Right lobe of liver (tissue), 6 donors: Measurements from ENCODE around the gene CERS2. TPM values are rescaled to one million over a fixed set of nuclear protein-coding genes. Genes with fewer than 3 reads are reported as not detected.
A peak's percentile ranks its signal among the peaks of the same experiment; 100 is the strongest.
"Not testable (repeated sequence)": the region's sequence is repeated elsewhere in the genome, so short reads cannot be mapped to it uniquely, and the experiment has no call there.

Source experiments
- ATAC-seq, 4 donors: fragments of 200-7000 bp; cut with Tn5 transposase; one replicate each; pipeline ENCODE4 v1.9.1; 2020; ENCODE audit warnings: mild to moderate bottlenecking in 4 of 4, moderate library complexity in 4 of 4
- DNase-seq, 3 donors: peaks; one replicate each; pipeline ENCODE4 v3.0.0-alpha.2; 2020
- H3K27ac ChIP-seq, 3 donors: fragments of 200-600 bp; one replicate each; pipeline ENCODE4 v1.8.0; 2022
- H3K27me3 ChIP-seq, 2 donors: fragments of 200-600 bp; one replicate each; pipeline ENCODE4 v1.8.0; 2022
- H3K36me3 ChIP-seq, 4 donors: fragments of 200-600 bp; sonication (generic) in 1 of 4; one replicate each; pipeline versions ENCODE4 v1.5.1 to v1.8.0; 2017 to 2022; ENCODE audit warnings: control low read depth in 1 of 4
- H3K4me1 ChIP-seq, 4 donors: fragments of 200-600 bp; sonication (generic) in 1 of 4; one replicate each; pipeline versions ENCODE4 v1.5.1 to v1.8.0; 2017 to 2022; ENCODE audit warnings: control low read depth in 1 of 4
- H3K4me3 ChIP-seq, 3 donors: fragments of 200-600 bp; one replicate each; pipeline ENCODE4 v1.8.0; 2022
- H3K9me3 ChIP-seq, 4 donors: fragments of 200-600 bp; sonication (generic) in 1 of 4; one replicate each; pipeline versions ENCODE4 v1.5.1 to v1.8.0; 2017 to 2022; ENCODE audit warnings: control low read depth in 1 of 4
- CTCF ChIP-seq, 4 donors: fragments of 200-600 bp in 3 of 4; fragments of 450-650 bp in 1 of 4; IDR thresholded peaks; one replicate each; pipeline versions ENCODE4 v1.5.1 to v1.8.0; 2016 to 2022; ENCODE audit warnings: antibody characterized with exemption in 4 of 4, mild to moderate bottlenecking in 2 of 4
- POLR2A ChIP-seq: fragments of 450-650 bp; IDR thresholded peaks from one replicate; pipeline ENCODE4 v1.6.1; 2017; ENCODE audit warnings: antibody characterized with exemption, mild to moderate bottlenecking
- WGBS: methylation state at CpG from one replicate; pipeline ENCODE4 v1.1.6; 2018; ENCODE audit warnings: low coverage, low lambda C conversion rate; ENCODE audit not compliant: insufficient coverage; ENCODE audit errors: missing lambda C conversion rate; 5-methylcytosine and 5-hydroxymethylcytosine counted together
- intact Hi-C, 2 donors: fragments of 100-400 bp; cut with DNase I; formaldehyde crosslinking; loops; one replicate each; pipeline versions ENCODE4 v1.11.2 to v1.14.1; 2022
- total RNA-seq, 6 experiments: library from RNA; depleted of rRNA in 2 of 6; stranded (reverse); fragments of >200 nt in 2 of 6; fragmentation: NEBNext Ultra II Directional in 3 of 6; extraction: Animal tissue kit (Norgen Biotek cat#: 25700) in 3 of 6; gene quantifications; one replicate each; pipeline versions ENCODE4 v1.1.0 to v1.2.4, GENCODE V29; 2016 to 2023
- donor health status: DM: no; HTN: yes; CAD: no.
- donor health status: DM: no; HTN: no; CAD: no.
- donor health status: DM: no; HTN: no; CAD: no.
- donor health status: DM: no; HTN: yes; CAD: no.
- donor health status: DM: no; HTN: yes; CAD: no.

The CERS2 gene
- total RNA-seq, 6 experiments from 2014 or later: 298 to 572 (median 459) TPM

GRCh38 chr1:150957666-150958065, 17.0 kb downstream of the CERS2 start:
- intact Hi-C loops: no loop called here
- ATAC-seq (no peak), DNase-seq (peak in 1 of 3 donors; percentile 26)
- Histone ChIP-seq H3K27me3 (no peaks in the 10 kb centered on the region), H3K36me3 (peaks cover 0 to 56% (median 22%) of the 10 kb centered on the region in 4 donors), H3K4me3 (no peak overlapping the region), H3K9me3 (no peaks in the 10 kb centered on the region), H3K4me1 (peaks cover 0 to 8% (median 0%) of the 10 kb centered on the region in 4 donors), H3K27ac (no peak overlapping the region)
- TF ChIP-seq CTCF (IDR thresholded peaks at IDR 0.05) (no peak), POLR2A (no peak)
- 92% methylated on average over 11 of the region's 11 CpGs for WGBS

GRCh38 chr1:150955280-150955679, 19.4 kb downstream of the CERS2 start:
- intact Hi-C loops: no loop called here
- no peak for DNase-seq

GRCh38 chr1:150954708-150955107, 19.9 kb downstream of the CERS2 start:
- no peaks in the 10 kb centered on the region for H3K27me3 ChIP-seq
- DNase-seq (no peak), ATAC-seq (no peak)
- no peak overlapping the region for H3K27ac ChIP-seq
- H3K36me3 ChIP-seq: peaks cover 0 to 57% (median 21%) of the 10 kb centered on the region in 4 donors
- H3K9me3 ChIP-seq: no peaks in the 10 kb centered on the region
- no peaks in the 10 kb centered on the region for H3K4me1 ChIP-seq
- intact Hi-C loops: no loop called here
- TF ChIP-seq CTCF (IDR thresholded peaks at IDR 0.05): no peak
- TF ChIP-seq POLR2A: no peak
- H3K4me3 ChIP-seq: no peak overlapping the region
- WGBS: 89% methylated on average over 3 of the region's 3 CpGs

More at GRCh38 chr1:150955280-150955679, 19.4 kb downstream of the CERS2 start:
- ATAC-seq: no peak
- H3K27ac ChIP-seq: no peak overlapping the region
- peaks cover 0 to 57% (median 22%) of the 10 kb centered on the region in 4 donors for H3K36me3 ChIP-seq
- TF ChIP-seq CTCF (IDR thresholded peaks at IDR 0.05) (no peak), POLR2A (no peak)
- no peaks in the 10 kb centered on the region for H3K27me3 ChIP-seq
- H3K4me3 ChIP-seq: no peak overlapping the region
- no peaks in the 10 kb centered on the region for H3K9me3 ChIP-seq
- H3K4me1 ChIP-seq: no peaks in the 10 kb centered on the region

- Histone ChIP-seq H3K9me3 (no peaks in the 10 kb centered on the region), H3K36me3 (peaks cover 0 to 99% (median 51%) of the 10 kb centered on the region in 4 donors), H3K4me3 (no peak overlapping the region), H3K27ac (no peak overlapping the region), H3K27me3 (no peaks in the 10 kb centered on the region), H3K4me1 (no peaks in the 10 kb centered on the region)
- WGBS: 74% methylated on average over 5 of the region's 5 CpGs
- TF ChIP-seq POLR2A (no peak), CTCF (IDR thresholded peaks at IDR 0.05) (no peak)
- intact Hi-C loops: no loop called here
- DNase-seq: no peak
- ATAC-seq: no peak
These were observed 29.8 kb downstream of the CERS2 start for GRCh38 chr1:150944856-150945255.

- no peak overlapping the region for H3K27ac ChIP-seq
- H3K36me3 ChIP-seq: peaks cover 0 to 62% (median 17%) of the 10 kb centered on the region in 4 donors
- 100% methylated on average over 1 of the region's 1 CpG for WGBS
- no peaks in the 10 kb centered on the region for H3K9me3 ChIP-seq
- TF ChIP-seq POLR2A (no peak), CTCF (IDR thresholded peaks at IDR 0.05) (no peak)
- no peak overlapping the region for H3K4me3 ChIP-seq
- DNase-seq: no peak
- intact Hi-C loops: loop anchor here in 1 of 2 donors (10.0 kb wide), 1 partner anchor 53 kb away; the partner anchor contains the start of gene ANXA9
- no peaks in the 10 kb centered on the region for H3K27me3 ChIP-seq
- peaks cover 0 to 7% (median 0%) of the 10 kb centered on the region in 4 donors for H3K4me1 ChIP-seq
- ATAC-seq: no peak
These were observed 42.9 kb downstream of the CERS2 start for GRCh38 chr1:150931773-150932172.

- H3K4me3 ChIP-seq, H3K4me1 ChIP-seq, H3K9me3 ChIP-seq, H3K27me3 ChIP-seq, H3K27ac ChIP-seq, ATAC-seq, DNase-seq: not testable (repeated sequence)
- 95% methylated on average over 6 of the region's 6 CpGs for WGBS
- peaks cover 0 to 49% (median 13%) of the 10 kb centered on the region in 4 donors for H3K36me3 ChIP-seq
- intact Hi-C loops: loop anchor here in 1 of 2 donors (10.0 kb wide), 1 partner anchor 66 kb away; no protein-coding TSS in a partner anchor
These were observed 45.9 kb downstream of the CERS2 start for GRCh38 chr1:150928775-150929174.
